ENCODE results near the gene KSR2.

DNA sequence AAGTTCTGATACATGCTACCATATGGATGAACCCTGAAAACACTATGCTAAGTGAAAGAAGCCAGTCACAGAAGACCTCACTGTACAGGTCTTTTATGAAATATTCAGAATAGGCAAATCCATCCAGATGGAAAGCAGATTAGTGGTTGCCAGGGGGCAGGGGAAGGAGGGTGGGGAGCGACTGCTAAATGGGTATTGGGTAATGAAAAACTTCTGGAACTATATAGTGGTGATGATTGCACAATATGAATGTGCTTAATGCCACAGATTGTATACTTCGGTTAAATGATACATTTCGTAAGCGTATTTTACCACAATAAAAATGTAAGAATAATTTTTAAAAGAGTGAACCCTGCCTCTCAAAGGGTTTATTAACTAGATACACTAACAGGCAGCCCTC lies 11.8 kb upstream of the KSR2 start:
- TF ChIP-seq, protein P1, sequence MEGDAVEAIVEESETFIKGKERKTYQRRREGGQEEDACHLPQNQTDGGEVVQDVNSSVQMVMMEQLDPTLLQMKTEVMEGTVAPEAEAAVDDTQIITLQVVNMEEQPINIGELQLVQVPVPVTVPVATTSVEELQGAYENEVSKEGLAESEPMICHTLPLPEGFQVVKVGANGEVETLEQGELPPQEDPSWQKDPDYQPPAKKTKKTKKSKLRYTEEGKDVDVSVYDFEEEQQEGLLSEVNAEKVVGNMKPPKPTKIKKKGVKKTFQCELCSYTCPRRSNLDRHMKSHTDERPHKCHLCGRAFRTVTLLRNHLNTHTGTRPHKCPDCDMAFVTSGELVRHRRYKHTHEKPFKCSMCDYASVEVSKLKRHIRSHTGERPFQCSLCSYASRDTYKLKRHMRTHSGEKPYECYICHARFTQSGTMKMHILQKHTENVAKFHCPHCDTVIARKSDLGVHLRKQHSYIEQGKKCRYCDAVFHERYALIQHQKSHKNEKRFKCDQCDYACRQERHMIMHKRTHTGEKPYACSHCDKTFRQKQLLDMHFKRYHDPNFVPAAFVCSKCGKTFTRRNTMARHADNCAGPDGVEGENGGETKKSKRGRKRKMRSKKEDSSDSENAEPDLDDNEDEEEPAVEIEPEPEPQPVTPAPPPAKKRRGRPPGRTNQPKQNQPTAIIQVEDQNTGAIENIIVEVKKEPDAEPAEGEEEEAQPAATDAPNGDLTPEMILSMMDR (tag by site-specific recombination; IDR thresholded peaks at IDR 0.05): no peak
- TF ChIP-seq, protein P2, sequence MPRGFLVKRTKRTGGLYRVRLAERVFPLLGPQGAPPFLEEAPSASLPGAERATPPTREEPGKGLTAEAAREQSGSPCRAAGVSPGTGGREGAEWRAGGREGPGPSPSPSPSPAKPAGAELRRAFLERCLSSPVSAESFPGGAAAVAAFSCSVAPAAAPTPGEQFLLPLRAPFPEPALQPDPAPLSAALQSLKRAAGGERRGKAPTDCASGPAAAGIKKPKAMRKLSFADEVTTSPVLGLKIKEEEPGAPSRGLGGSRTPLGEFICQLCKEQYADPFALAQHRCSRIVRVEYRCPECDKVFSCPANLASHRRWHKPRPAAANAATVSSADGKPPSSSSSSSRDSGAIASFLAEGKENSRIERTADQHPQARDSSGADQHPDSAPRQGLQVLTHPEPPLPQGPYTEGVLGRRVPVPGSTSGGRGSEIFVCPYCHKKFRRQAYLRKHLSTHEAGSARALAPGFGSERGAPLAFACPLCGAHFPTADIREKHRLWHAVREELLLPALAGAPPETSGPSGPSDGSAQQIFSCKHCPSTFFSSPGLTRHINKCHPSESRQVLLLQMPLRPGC (tag by site-specific recombination; IDR thresholded peaks at IDR 0.05): no peak
- TF ChIP-seq HOXA7 (CRISPR knock-in tag; IDR thresholded peaks at IDR 0.05; ENCODE audit: borderline replicate concordance) (no peak), ZNF335 (tag by site-specific recombination; conservative IDR thresholded peaks at IDR 0.05) (no peak), TCF7L2 (IDR thresholded peaks at IDR 0.05; ENCODE audit: borderline replicate concordance, low read depth, low read length) (no peak), ZNF23 (tag by site-specific recombination; IDR thresholded peaks at IDR 0.05; ENCODE audit: borderline replicate concordance) (no peak), ZNF768 (tag by site-specific recombination; IDR thresholded peaks at IDR 0.05) (no peak), ZNF274 (IDR thresholded peaks at IDR 0.05; ENCODE audit: low read length) (no peak), ZNF274 (tag by site-specific recombination; IDR thresholded peaks at IDR 0.05; ENCODE audit: borderline replicate concordance) (no peak), ZNF830 (tag by site-specific recombination; IDR thresholded peaks at IDR 0.05; ENCODE audit: low read depth) (no peak), ZNF585B (tag by site-specific recombination; IDR thresholded peaks at IDR 0.05) (no peak), SP3 (tag by site-specific recombination; IDR thresholded peaks at IDR 0.05) (no peak)
- TF ChIP-seq, protein P3, sequence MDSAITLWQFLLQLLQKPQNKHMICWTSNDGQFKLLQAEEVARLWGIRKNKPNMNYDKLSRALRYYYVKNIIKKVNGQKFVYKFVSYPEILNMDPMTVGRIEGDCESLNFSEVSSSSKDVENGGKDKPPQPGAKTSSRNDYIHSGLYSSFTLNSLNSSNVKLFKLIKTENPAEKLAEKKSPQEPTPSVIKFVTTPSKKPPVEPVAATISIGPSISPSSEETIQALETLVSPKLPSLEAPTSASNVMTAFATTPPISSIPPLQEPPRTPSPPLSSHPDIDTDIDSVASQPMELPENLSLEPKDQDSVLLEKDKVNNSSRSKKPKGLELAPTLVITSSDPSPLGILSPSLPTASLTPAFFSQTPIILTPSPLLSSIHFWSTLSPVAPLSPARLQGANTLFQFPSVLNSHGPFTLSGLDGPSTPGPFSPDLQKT (IDR thresholded peaks at IDR 0.05; ENCODE audit: borderline replicate concordance, low read depth, low read length): no peak
- TF ChIP-seq, protein P4, sequence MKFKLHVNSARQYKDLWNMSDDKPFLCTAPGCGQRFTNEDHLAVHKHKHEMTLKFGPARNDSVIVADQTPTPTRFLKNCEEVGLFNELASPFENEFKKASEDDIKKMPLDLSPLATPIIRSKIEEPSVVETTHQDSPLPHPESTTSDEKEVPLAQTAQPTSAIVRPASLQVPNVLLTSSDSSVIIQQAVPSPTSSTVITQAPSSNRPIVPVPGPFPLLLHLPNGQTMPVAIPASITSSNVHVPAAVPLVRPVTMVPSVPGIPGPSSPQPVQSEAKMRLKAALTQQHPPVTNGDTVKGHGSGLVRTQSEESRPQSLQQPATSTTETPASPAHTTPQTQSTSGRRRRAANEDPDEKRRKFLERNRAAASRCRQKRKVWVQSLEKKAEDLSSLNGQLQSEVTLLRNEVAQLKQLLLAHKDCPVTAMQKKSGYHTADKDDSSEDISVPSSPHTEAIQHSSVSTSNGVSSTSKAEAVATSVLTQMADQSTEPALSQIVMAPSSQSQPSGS (tag by site-specific recombination; IDR thresholded peaks at IDR 0.05; ENCODE audit: low read depth): no peak

Measured in HEK293 (cell line).